T follicular helper cell (primary cell): Measurements from ENCODE around the gene GPATCH2.
A peak's percentile ranks its signal among the peaks of the same experiment; 100 is the strongest.

Experiments used
- DNase-seq: peaks from one replicate; pipeline ENCODE4 v3.0.0-alpha.2; 2020; ENCODE audit warnings: low read depth
- total RNA-seq, 2 experiments: gene quantifications; one replicate each; lab custom pipeline; 2026; lab: John Stamatoyannopoulos, UW

The GPATCH2 gene
- total RNA-seq = 22.9 to 28.0 reads per million in 2 experiments

- peak; percentile 71 for DNase-seq
These were observed at the start of gene GPATCH2, which contains the start of gene SPATA17 for GRCh38 chr1:217630711-217631591. Gene GPATCH2 (minus strand): TSS chr1:217631090. CDS start chr1:217630971, 119 bp downstream. Gene SPATA17 (plus strand): TSS chr1:217631344. CDS start chr1:217631379, 35 bp downstream.

- DNase-seq = no peak
These were observed 43.3 kb upstream of the GPATCH2 start for GRCh38 chr1:217674028-217674729.

GRCh38 chr1:217673387-217673786, 42.5 kb upstream of the GPATCH2 start:
- DNase-seq = no peak

- DNase-seq = no peak
These were observed 37.6 kb upstream of the GPATCH2 start for GRCh38 chr1:217668351-217668940.

- DNase-seq = no peak
These were observed 30.5 kb upstream of the GPATCH2 start for GRCh38 chr1:217661407-217661806.

- no peak for DNase-seq
These were observed 29.6 kb upstream of the GPATCH2 start for GRCh38 chr1:217660353-217661062.

GRCh38 chr1:217650674-217651073, 19.8 kb upstream of the GPATCH2 start:
- no peak for DNase-seq

GRCh38 chr1:217647791-217648190, 16.9 kb upstream of the GPATCH2 start:
- no peak for DNase-seq

- DNase-seq = no peak
These were observed 11.6 kb upstream of the GPATCH2 start for GRCh38 chr1:217642455-217642854.

- no peak for DNase-seq
These were observed 3.5 kb downstream of the GPATCH2 start for GRCh38 chr1:217627431-217627830.

- no peak for DNase-seq
These were observed 4.6 kb downstream of the GPATCH2 start for GRCh38 chr1:217626321-217626720.

GRCh38 chr1:217622042-217622441, 8.8 kb downstream of the GPATCH2 start:
- no peak for DNase-seq

- no peak for DNase-seq
These were observed 10.1 kb downstream of the GPATCH2 start for GRCh38 chr1:217620814-217621213.

GRCh38 chr1:217617126-217617525, 13.8 kb downstream of the GPATCH2 start:
- DNase-seq = no peak

- no peak for DNase-seq
These were observed 16.6 kb downstream of the GPATCH2 start for GRCh38 chr1:217614200-217614712.

GRCh38 chr1:217605390-217605789, 25.5 kb downstream of the GPATCH2 start:
- DNase-seq = no peak

- DNase-seq = no peak
These were observed 28.5 kb downstream of the GPATCH2 start for GRCh38 chr1:217602380-217602779.

- no peak for DNase-seq
These were observed 31.7 kb downstream of the GPATCH2 start for GRCh38 chr1:217599154-217599553.

GRCh38 chr1:217590598-217590997, 40.3 kb downstream of the GPATCH2 start:
- no peak for DNase-seq

- DNase-seq = no peak
These were observed 44.3 kb downstream of the GPATCH2 start for GRCh38 chr1:217586586-217586985.

GRCh38 chr1:217585577-217585976, 45.3 kb downstream of the GPATCH2 start:
- DNase-seq = no peak
